ENCODE data around the gene TRIOBP.
A peak's percentile ranks its signal among the peaks of the same experiment; 100 is the strongest.
"Not testable (repeated sequence)": the region's sequence is repeated elsewhere in the genome, so short reads cannot be mapped to it uniquely, and the experiment has no call there.

Gene TRIOBP

GRCh38 chr22:37715760-37716159 is 18.9 kb downstream of the TRIOBP start:
- in situ Hi-C loops (cut with MboI; ENCODE audit: low sequenced_read_pairs, unreplicated experiment): no loop called here

GRCh38 chr22:37716708-37717107 is 19.9 kb downstream of the TRIOBP start:
- no peak for TF ChIP-seq CTCF (IDR thresholded peaks at IDR 0.05; ENCODE audit: borderline replicate concordance, control extremely low read depth, extremely low read depth, insufficient read depth, missing control alignments)
- DNase-seq (ENCODE audit: low spot score): no peak
- in situ Hi-C loops (cut with MboI; ENCODE audit: low sequenced_read_pairs, unreplicated experiment): no loop called here

More at GRCh38 chr22:37715760-37716159, 18.9 kb downstream of the TRIOBP start:
- DNase-seq (ENCODE audit: low spot score): no peak
- TF ChIP-seq CTCF (IDR thresholded peaks at IDR 0.05; ENCODE audit: borderline replicate concordance, control extremely low read depth, extremely low read depth, insufficient read depth, missing control alignments): no peak

GRCh38 chr22:37717235-37717634 is 20.4 kb downstream of the TRIOBP start:
- in situ Hi-C loops (cut with MboI; ENCODE audit: low sequenced_read_pairs, unreplicated experiment); DNase-seq (ENCODE audit: low spot score): not testable (repeated sequence)

- in situ Hi-C loops (cut with MboI; ENCODE audit: low sequenced_read_pairs, unreplicated experiment); DNase-seq (ENCODE audit: low spot score): not testable (repeated sequence)
Observed at GRCh38 chr22:37717746-37718305, 21.0 kb downstream of the TRIOBP start.

- TF ChIP-seq CTCF (IDR thresholded peaks at IDR 0.05; ENCODE audit: borderline replicate concordance, control extremely low read depth, extremely low read depth, insufficient read depth, missing control alignments): no peak
- DNase-seq (ENCODE audit: low spot score): no peak
- in situ Hi-C loops (cut with MboI; ENCODE audit: low sequenced_read_pairs, unreplicated experiment): no loop called here
Observed at GRCh38 chr22:37725551-37726240, 28.8 kb downstream of the TRIOBP start.

- no peak for TF ChIP-seq CTCF (IDR thresholded peaks at IDR 0.05; ENCODE audit: borderline replicate concordance, control extremely low read depth, extremely low read depth, insufficient read depth, missing control alignments)
- in situ Hi-C loops (cut with MboI; ENCODE audit: low sequenced_read_pairs, unreplicated experiment): no loop called here
- peak; percentile 69 for DNase-seq (ENCODE audit: low spot score)
Observed at GRCh38 chr22:37726241-37726887, 29.5 kb downstream of the TRIOBP start.

- TF ChIP-seq CTCF (IDR thresholded peaks at IDR 0.05; ENCODE audit: borderline replicate concordance, control extremely low read depth, extremely low read depth, insufficient read depth, missing control alignments): no peak
- in situ Hi-C loops (cut with MboI; ENCODE audit: low sequenced_read_pairs, unreplicated experiment): no loop called here
- DNase-seq (ENCODE audit: low spot score): no peak
Observed at GRCh38 chr22:37728620-37729019, 31.8 kb downstream of the TRIOBP start.
